Sigmoid colon (tissue), 4 donors: Measurements from ENCODE around the gene C1QTNF8.

Experiments used
- CTCF ChIP-seq, 4 experiments: fragments of 450-650 bp in 3 of 4; fragments of 200-600 bp in 1 of 4; IDR thresholded peaks; one replicate each; pipeline ENCODE4 v1.5.1; 2016 to 2019; ENCODE audit warnings: antibody characterized with exemption in 4 of 4, mild to moderate bottlenecking in 3 of 4, moderate library complexity in 2 of 4
- POLR2A ChIP-seq, 2 donors: fragments of 450-650 bp; IDR thresholded peaks; one replicate each; pipeline ENCODE4 v1.6.1; 2016; ENCODE audit warnings: antibody characterized with exemption in 2 of 2, mild to moderate bottlenecking in 2 of 2, moderate library complexity in 2 of 2
- POLR2AphosphoS5 ChIP-seq, 4 donors: sonication (generic); formaldehyde crosslinking; IDR thresholded peaks; one replicate each; pipeline ENCODE4 v1.6.1; 2017; ENCODE audit warnings: antibody characterized with exemption in 4 of 4

- TF ChIP-seq CTCF (IDR thresholded peaks at IDR 0.05) (no peak), POLR2AphosphoS5 (IDR thresholded peaks at IDR 0.05) (no peak), POLR2A (IDR thresholded peaks at IDR 0.05) (no peak)
These were observed 16.6 kb upstream of the C1QTNF8 start for GRCh38 chr16:1112506-1113184.
